Vagina (tissue), 2 donors: Measurements from ENCODE around the gene SMAGP. TPM values are rescaled to one million over a fixed set of nuclear protein-coding genes. Genes with fewer than 3 reads are reported as not detected.
"Not testable (repeated sequence)": the region's sequence is repeated elsewhere in the genome, so short reads cannot be mapped to it uniquely, and the experiment has no call there.

Source experiments
- DNase-seq, 2 donors: peaks; one replicate each; pipeline ENCODE4 v3.0.0-alpha.2; 2017; ENCODE audit errors: extremely low spot score in 2 of 2
- H3K27ac ChIP-seq: fragments of 200-600 bp; sonication (generic); one replicate; pipeline ENCODE4 v1.5.1; 2019
- H3K27me3 ChIP-seq: fragments of 200-600 bp; sonication (generic); one replicate; pipeline ENCODE4 v1.5.1; 2019
- H3K36me3 ChIP-seq, 2 donors: fragments of 200-600 bp; sonication (generic); one replicate each; pipeline ENCODE4 v1.5.1; 2017 to 2019
- H3K4me1 ChIP-seq: fragments of 200-600 bp; sonication (generic); one replicate; pipeline ENCODE4 v1.5.1; 2019
- H3K4me3 ChIP-seq, 2 donors: fragments of 200-600 bp; sonication (generic); 1 replicate in 1 of 2; 2 replicates in 1 of 2; pipeline ENCODE4 v1.5.1; 2016 to 2019
- H3K9me3 ChIP-seq: fragments of 200-600 bp; sonication (generic); one replicate; pipeline ENCODE4 v1.5.1; 2019
- POLR2A ChIP-seq, 2 donors: fragments of 450-650 bp; IDR thresholded peaks; one replicate each; pipeline ENCODE4 v1.6.1; 2017; ENCODE audit warnings: antibody characterized with exemption in 2 of 2, mild to moderate bottlenecking in 2 of 2, moderate library complexity in 2 of 2
- POLR2AphosphoS5 ChIP-seq, 2 donors: sonication (generic); formaldehyde crosslinking; IDR thresholded peaks; one replicate each; pipeline ENCODE4 v1.9.0; 2017; ENCODE audit warnings: antibody characterized with exemption in 2 of 2, mild to moderate bottlenecking in 2 of 2, low read depth in 1 of 2; ENCODE audit not compliant: insufficient read depth in 1 of 2
- intact Hi-C: fragments of 100-400 bp; cut with DNase I; formaldehyde crosslinking; loops from one replicate; pipeline ENCODE4 v1.15.1; 2023
- total RNA-seq: library from RNA; depleted of rRNA; stranded (reverse); fragments of >200 nt; gene quantifications from one replicate; pipeline ENCODE4 v1.2.3, GENCODE V29; 2016
- TF ChIP-seq, protein P1 (sequence below), 3 experiments: fragments of 450-650 bp in 2 of 3; fragments of 200-600 bp in 1 of 3; sonication (generic) in 1 of 3; IDR thresholded peaks; one replicate each; pipeline ENCODE4 v1.5.1; 2017 to 2019; ENCODE audit warnings: antibody characterized with exemption in 3 of 3, mild to moderate bottlenecking in 2 of 3, moderate library complexity in 2 of 3

The SMAGP gene
- total RNA-seq, 1 donor from 2014 or later = 30.0 TPM

DNA sequence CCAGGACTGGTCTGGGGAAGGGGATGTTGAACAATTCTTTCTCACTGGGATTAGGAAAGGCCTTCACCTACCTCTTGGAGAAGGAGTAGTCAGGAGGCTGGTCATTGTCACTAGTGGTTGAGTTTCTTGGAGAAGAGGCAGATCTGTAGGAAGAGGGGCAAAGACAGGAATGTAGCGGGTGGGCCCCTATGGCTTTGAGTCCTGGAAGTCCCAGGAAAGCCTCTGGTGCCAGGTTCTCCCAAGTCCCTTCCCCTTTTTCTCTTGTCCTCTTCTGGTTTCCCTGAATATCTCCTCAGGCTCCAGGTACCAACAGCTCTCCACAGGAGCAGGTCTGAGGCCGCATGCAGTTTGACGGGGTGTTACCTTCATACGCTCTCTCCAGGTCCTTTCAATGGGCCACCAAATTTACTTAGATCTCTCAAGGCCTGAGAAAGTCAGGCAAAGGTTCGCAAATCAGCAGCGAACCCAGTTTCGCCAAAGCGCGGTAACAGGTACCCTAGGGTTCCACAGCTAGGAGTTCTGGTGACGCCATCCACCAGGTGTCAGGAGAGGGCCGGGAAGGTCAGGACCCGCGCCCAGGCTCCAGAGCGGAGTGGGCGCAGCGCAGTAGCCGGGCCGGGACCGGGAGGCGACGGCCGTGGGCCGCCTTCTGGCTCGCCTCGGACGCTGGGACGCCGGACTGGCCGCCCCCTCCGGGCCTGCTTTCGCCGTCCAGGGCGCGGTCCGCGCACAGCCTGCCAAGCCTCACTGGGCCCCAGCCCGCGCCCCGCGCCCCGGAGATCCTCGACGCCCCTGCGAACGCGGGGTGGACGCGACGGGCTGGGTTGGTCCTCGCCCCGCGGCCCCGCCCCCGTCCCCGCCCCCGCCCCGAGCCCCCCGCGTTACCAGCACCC is 795 bp downstream of the SMAGP start:
- Histone ChIP-seq H3K9me3 (no peaks in the 10 kb centered on the region), H3K27me3 (no peaks in the 10 kb centered on the region), H3K36me3 (no peaks in the 10 kb centered on the region), H3K4me1 (peaks cover 14% of the 10 kb centered on the region), H3K27ac (peak overlapping the region; percentile 65), H3K4me3 (peak overlapping the region; percentile 68 to 97)
- intact Hi-C loops = loop anchor here (10.0 kb wide), 1 partner anchor 75 kb away; the partner anchor contains the start of gene CELA1
- DNase-seq = no peak
- TF ChIP-seq, protein P1, sequence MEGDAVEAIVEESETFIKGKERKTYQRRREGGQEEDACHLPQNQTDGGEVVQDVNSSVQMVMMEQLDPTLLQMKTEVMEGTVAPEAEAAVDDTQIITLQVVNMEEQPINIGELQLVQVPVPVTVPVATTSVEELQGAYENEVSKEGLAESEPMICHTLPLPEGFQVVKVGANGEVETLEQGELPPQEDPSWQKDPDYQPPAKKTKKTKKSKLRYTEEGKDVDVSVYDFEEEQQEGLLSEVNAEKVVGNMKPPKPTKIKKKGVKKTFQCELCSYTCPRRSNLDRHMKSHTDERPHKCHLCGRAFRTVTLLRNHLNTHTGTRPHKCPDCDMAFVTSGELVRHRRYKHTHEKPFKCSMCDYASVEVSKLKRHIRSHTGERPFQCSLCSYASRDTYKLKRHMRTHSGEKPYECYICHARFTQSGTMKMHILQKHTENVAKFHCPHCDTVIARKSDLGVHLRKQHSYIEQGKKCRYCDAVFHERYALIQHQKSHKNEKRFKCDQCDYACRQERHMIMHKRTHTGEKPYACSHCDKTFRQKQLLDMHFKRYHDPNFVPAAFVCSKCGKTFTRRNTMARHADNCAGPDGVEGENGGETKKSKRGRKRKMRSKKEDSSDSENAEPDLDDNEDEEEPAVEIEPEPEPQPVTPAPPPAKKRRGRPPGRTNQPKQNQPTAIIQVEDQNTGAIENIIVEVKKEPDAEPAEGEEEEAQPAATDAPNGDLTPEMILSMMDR (IDR thresholded peaks at IDR 0.05) = peak in 1 of 3 experiments; percentile 19
- TF ChIP-seq POLR2AphosphoS5 (IDR thresholded peaks at IDR 0.05; ENCODE audit: insufficient read depth in 1 of 2, low read depth in 1 of 2) (no peak), POLR2A (IDR thresholded peaks at IDR 0.05) (no peak)

DNA sequence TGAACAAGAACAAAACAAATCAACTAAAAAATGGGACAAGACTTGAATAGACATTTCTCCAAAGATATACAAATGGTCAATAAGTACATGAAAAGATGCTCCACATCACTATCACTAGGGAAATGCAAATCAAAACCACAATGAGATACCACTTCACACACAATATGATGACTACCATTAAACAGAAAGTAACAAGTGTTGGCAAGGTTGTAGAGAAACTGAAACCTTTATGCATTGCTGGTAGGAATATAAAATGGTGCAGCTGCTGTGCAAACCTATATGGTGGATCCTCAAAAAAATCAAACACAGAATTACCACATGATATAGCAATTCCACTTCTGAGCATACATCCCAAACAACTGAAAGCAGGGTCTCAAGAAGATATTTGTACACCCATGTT is 5.2 kb downstream of the SMAGP start:
- DNase-seq = no peak
- Histone ChIP-seq H3K27me3 (no peaks in the 10 kb centered on the region), H3K36me3 (no peaks in the 10 kb centered on the region), H3K4me3 (no peak overlapping the region), H3K9me3 (no peaks in the 10 kb centered on the region), H3K27ac (no peak overlapping the region), H3K4me1 (peaks cover 7% of the 10 kb centered on the region)
- TF ChIP-seq, protein P1 (IDR thresholded peaks at IDR 0.05) = no peak
- TF ChIP-seq POLR2AphosphoS5 (IDR thresholded peaks at IDR 0.05; ENCODE audit: insufficient read depth in 1 of 2, low read depth in 1 of 2) (no peak), POLR2A (IDR thresholded peaks at IDR 0.05) (no peak)
- intact Hi-C loops = no loop called here

DNA sequence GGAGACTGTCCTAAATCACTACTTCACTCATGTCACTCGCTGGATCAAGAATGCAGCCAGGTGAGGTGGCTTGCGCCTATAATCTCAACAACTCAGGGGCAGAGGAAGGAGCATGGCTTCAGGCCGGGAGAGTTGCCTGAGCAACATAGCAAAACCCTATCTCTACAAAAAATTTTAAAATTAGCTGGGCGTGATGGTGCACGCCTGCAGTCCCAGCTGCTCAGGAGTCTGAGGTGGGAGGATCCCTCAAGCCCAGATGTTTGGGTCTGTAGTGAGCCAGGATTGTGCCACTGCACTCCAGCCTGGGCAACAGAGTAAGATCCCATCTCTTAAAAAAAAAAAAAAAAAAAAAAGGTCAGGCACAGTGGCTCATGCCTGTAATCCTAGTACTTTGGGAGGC is 5.9 kb downstream of the SMAGP start:
- TF ChIP-seq POLR2AphosphoS5 (IDR thresholded peaks at IDR 0.05; ENCODE audit: insufficient read depth in 1 of 2, low read depth in 1 of 2) (no peak), POLR2A (IDR thresholded peaks at IDR 0.05) (no peak)
- TF ChIP-seq, protein P1 (IDR thresholded peaks at IDR 0.05) = no peak
- peaks cover 7% of the 10 kb centered on the region for H3K4me1 ChIP-seq
- no peak overlapping the region for H3K4me3 ChIP-seq
- no peak overlapping the region for H3K27ac ChIP-seq
- intact Hi-C loops = no loop called here
- no peak for DNase-seq
- H3K36me3 ChIP-seq = no peaks in the 10 kb centered on the region
- no peaks in the 10 kb centered on the region for H3K27me3 ChIP-seq
- no peaks in the 10 kb centered on the region for H3K9me3 ChIP-seq

DNA sequence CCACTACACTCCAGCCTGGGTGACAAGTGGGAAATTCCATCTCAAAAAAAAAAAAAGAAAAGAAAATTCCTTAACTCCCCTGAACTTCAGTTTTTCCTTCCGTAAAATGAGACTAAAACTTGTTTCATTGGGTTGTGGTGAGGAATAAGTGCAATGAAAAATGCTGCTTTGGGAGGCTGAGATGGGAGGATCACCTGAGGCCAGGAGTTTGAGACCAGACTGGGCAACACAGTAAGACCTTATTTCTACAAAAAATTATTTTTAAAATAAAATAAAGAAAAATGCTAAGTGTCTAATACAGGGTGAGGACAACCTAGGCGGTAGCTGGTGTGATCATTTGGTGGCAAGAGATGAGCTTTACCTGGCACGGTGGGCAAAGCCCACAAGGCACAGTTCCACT is 6.9 kb downstream of the SMAGP start:
- Histone ChIP-seq H3K36me3 (no peaks in the 10 kb centered on the region), H3K4me1 (no peaks in the 10 kb centered on the region), H3K27me3 (no peaks in the 10 kb centered on the region), H3K27ac (no peak overlapping the region), H3K4me3 (no peak overlapping the region), H3K9me3 (no peaks in the 10 kb centered on the region)
- intact Hi-C loops = no loop called here
- no peak for DNase-seq
- TF ChIP-seq, protein P1 (IDR thresholded peaks at IDR 0.05) = no peak
- TF ChIP-seq POLR2A (IDR thresholded peaks at IDR 0.05) = no peak
- TF ChIP-seq POLR2AphosphoS5 (IDR thresholded peaks at IDR 0.05; ENCODE audit: insufficient read depth in 1 of 2, low read depth in 1 of 2) = no peak

DNA sequence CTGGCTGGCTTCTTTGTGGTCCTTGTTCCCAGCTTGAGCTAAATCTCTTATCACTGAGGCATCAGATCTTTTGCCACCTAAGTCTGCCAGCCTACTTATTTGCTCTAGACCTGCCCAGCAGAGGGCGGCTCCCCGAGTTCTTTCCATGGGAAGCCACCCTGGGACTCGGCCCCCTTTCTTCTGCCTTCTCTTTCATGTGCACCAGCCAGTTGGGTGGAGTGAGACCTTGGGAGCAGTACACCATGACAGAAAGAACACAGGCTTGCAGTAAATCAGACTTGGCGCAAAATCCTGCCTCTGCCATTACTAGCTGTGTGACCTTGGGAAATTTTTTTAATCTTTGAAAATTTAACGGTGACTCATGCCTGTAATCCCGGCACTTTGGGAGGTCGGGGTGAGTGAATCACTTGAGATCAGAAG is 7.4 kb downstream of the SMAGP start:
- H3K36me3 ChIP-seq = no peaks in the 10 kb centered on the region
- TF ChIP-seq, protein P1 (IDR thresholded peaks at IDR 0.05) = peak in 1 of 3 experiments; percentile 27
- TF ChIP-seq POLR2A (IDR thresholded peaks at IDR 0.05) (no peak), POLR2AphosphoS5 (IDR thresholded peaks at IDR 0.05; ENCODE audit: insufficient read depth in 1 of 2, low read depth in 1 of 2) (no peak)
- H3K4me3 ChIP-seq = no peak overlapping the region
- intact Hi-C loops = no loop called here
- no peak overlapping the region for H3K27ac ChIP-seq
- no peaks in the 10 kb centered on the region for H3K27me3 ChIP-seq
- no peak for DNase-seq
- H3K4me1 ChIP-seq = no peaks in the 10 kb centered on the region
- H3K9me3 ChIP-seq = no peaks in the 10 kb centered on the region

DNA sequence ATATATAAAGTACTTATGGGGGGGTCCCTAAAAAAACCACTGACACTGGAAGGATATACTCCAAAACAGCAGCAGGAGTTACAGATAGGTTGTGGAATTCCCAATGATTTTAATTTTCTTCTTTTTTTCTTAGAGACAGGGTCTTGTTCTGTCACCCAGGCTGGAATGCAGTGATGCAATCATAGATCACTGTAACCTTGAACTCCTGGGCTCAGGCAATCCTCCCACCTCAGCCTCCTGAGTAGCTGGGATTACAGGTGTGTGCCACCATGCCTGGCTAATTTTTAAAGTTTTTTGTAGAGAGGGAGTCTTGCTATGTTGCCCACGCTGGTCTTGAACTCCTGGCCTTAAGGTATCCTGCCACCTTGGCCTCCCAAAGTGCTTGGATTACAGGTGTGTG is 10.6 kb downstream of the SMAGP start:
- H3K27me3 ChIP-seq, H3K9me3 ChIP-seq, H3K36me3 ChIP-seq, DNase-seq, H3K27ac ChIP-seq, intact Hi-C loops, H3K4me1 ChIP-seq, H3K4me3 ChIP-seq: not testable (repeated sequence)
